ENCODE data around the gene P2RX7. TPM values are rescaled to one million over a fixed set of nuclear protein-coding genes. Genes with fewer than 3 reads are reported as not detected.
A peak's percentile ranks its signal among the peaks of the same experiment; 100 is the strongest.
"Not testable (repeated sequence)": the region's sequence is repeated elsewhere in the genome, so short reads cannot be mapped to it uniquely, and the experiment has no call there.

The P2RX7 gene
- total and polyA plus RNA-seq, 9 donors = 0.78 to 2.5 (median 1.3) TPM

- Histone ChIP-seq H3K36me3 (ENCODE audit: control insufficient read depth, insufficient read depth, low read length) (peaks cover 23% of the 10 kb centered on the region), H3K4me1 (ENCODE audit: control insufficient read depth, insufficient read depth, low read length) (no peaks in the 10 kb centered on the region), H3K27me3 (ENCODE audit: control insufficient read depth, insufficient read depth, low read length) (no peaks in the 10 kb centered on the region), H3K4me3 (ENCODE audit: low read length) (no peak overlapping the region), H3K27ac (ENCODE audit: low read length) (no peak overlapping the region), H3K9me3 (replicated peaks; ENCODE audit: control insufficient read depth, low read depth, low read length) (no peaks in the 10 kb centered on the region)
- 79% methylated on average over 9 of the region's 9 CpGs for WGBS (ENCODE audit: insufficient coverage)
- DNase-seq = no peak
These were observed 94.6 kb downstream of the P2RX7 start for GRCh38 chr12:121227294-121227693.

- 93% methylated on average over 19 of the region's 24 CpGs for WGBS (ENCODE audit: insufficient coverage)
- Histone ChIP-seq H3K4me1 (ENCODE audit: control insufficient read depth, insufficient read depth, low read length) (no peaks in the 10 kb centered on the region), H3K27me3 (ENCODE audit: control insufficient read depth, insufficient read depth, low read length) (no peaks in the 10 kb centered on the region), H3K27ac (ENCODE audit: low read length) (no peak overlapping the region), H3K36me3 (ENCODE audit: control insufficient read depth, insufficient read depth, low read length) (peaks cover 22% of the 10 kb centered on the region), H3K9me3 (replicated peaks; ENCODE audit: control insufficient read depth, low read depth, low read length) (no peaks in the 10 kb centered on the region), H3K4me3 (ENCODE audit: low read length) (no peak overlapping the region)
- DNase-seq = no peak
These were observed 96.4 kb downstream of the P2RX7 start for GRCh38 chr12:121228919-121229665.

- H3K4me1 ChIP-seq (ENCODE audit: control insufficient read depth, insufficient read depth, low read length); H3K27me3 ChIP-seq (ENCODE audit: control insufficient read depth, insufficient read depth, low read length); H3K9me3 ChIP-seq (replicated peaks; ENCODE audit: control insufficient read depth, low read depth, low read length); H3K4me3 ChIP-seq (ENCODE audit: low read length); H3K27ac ChIP-seq (ENCODE audit: low read length): not testable (repeated sequence)
- peaks cover 24% of the 10 kb centered on the region for H3K36me3 ChIP-seq (ENCODE audit: control insufficient read depth, insufficient read depth, low read length)
- DNase-seq = peak; percentile 68
- 40% methylated on average over 16 of the region's 19 CpGs for WGBS (ENCODE audit: insufficient coverage)
These were observed 97.3 kb downstream of the P2RX7 start for GRCh38 chr12:121229826-121230537.

GRCh38 chr12:121230538-121230907 lies 97.8 kb downstream of the P2RX7 start:
- no peaks in the 10 kb centered on the region for H3K27me3 ChIP-seq (ENCODE audit: control insufficient read depth, insufficient read depth, low read length)
- H3K9me3 ChIP-seq (replicated peaks; ENCODE audit: control insufficient read depth, low read depth, low read length) = no peaks in the 10 kb centered on the region
- no peak for DNase-seq
- 86% methylated on average over 5 of the region's 12 CpGs for WGBS (ENCODE audit: insufficient coverage)
- H3K4me1 ChIP-seq (ENCODE audit: control insufficient read depth, insufficient read depth, low read length) = no peaks in the 10 kb centered on the region
- H3K4me3 ChIP-seq (ENCODE audit: low read length) = no peak overlapping the region
- H3K27ac ChIP-seq (ENCODE audit: low read length) = no peak overlapping the region
- peaks cover 28% of the 10 kb centered on the region for H3K36me3 ChIP-seq (ENCODE audit: control insufficient read depth, insufficient read depth, low read length)

- no peak overlapping the region for H3K27ac ChIP-seq (ENCODE audit: low read length)
- no peak overlapping the region for H3K4me3 ChIP-seq (ENCODE audit: low read length)
- H3K27me3 ChIP-seq (ENCODE audit: control insufficient read depth, insufficient read depth, low read length) = no peaks in the 10 kb centered on the region
- no peak for DNase-seq
- no peaks in the 10 kb centered on the region for H3K4me1 ChIP-seq (ENCODE audit: control insufficient read depth, insufficient read depth, low read length)
- 85% methylated on average over 16 of the region's 16 CpGs for WGBS (ENCODE audit: insufficient coverage)
- peaks cover 40% of the 10 kb centered on the region for H3K36me3 ChIP-seq (ENCODE audit: control insufficient read depth, insufficient read depth, low read length)
- H3K9me3 ChIP-seq (replicated peaks; ENCODE audit: control insufficient read depth, low read depth, low read length) = no peaks in the 10 kb centered on the region
These were observed 99.5 kb downstream of the P2RX7 start for GRCh38 chr12:121232163-121232562.

- WGBS (ENCODE audit: insufficient coverage) = 90% methylated on average over 6 of the region's 14 CpGs
- Histone ChIP-seq H3K36me3 (ENCODE audit: control insufficient read depth, insufficient read depth, low read length) (peaks cover 41% of the 10 kb centered on the region), H3K27ac (ENCODE audit: low read length) (no peak overlapping the region), H3K27me3 (ENCODE audit: control insufficient read depth, insufficient read depth, low read length) (no peaks in the 10 kb centered on the region), H3K4me3 (ENCODE audit: low read length) (no peak overlapping the region), H3K4me1 (ENCODE audit: control insufficient read depth, insufficient read depth, low read length) (no peaks in the 10 kb centered on the region), H3K9me3 (replicated peaks; ENCODE audit: control insufficient read depth, low read depth, low read length) (no peaks in the 10 kb centered on the region)
- no peak for DNase-seq
These were observed 100.4 kb downstream of the P2RX7 start for GRCh38 chr12:121232977-121233627.

GRCh38 chr12:121233628-121234020 lies 100.9 kb downstream of the P2RX7 start:
- DNase-seq = no peak
- H3K27ac ChIP-seq (ENCODE audit: low read length) = no peak overlapping the region
- H3K4me1 ChIP-seq (ENCODE audit: control insufficient read depth, insufficient read depth, low read length) = peaks cover 5% of the 10 kb centered on the region
- no peaks in the 10 kb centered on the region for H3K27me3 ChIP-seq (ENCODE audit: control insufficient read depth, insufficient read depth, low read length)
- H3K4me3 ChIP-seq (ENCODE audit: low read length) = no peak overlapping the region
- H3K36me3 ChIP-seq (ENCODE audit: control insufficient read depth, insufficient read depth, low read length) = peaks cover 44% of the 10 kb centered on the region
- no peaks in the 10 kb centered on the region for H3K9me3 ChIP-seq (replicated peaks; ENCODE audit: control insufficient read depth, low read depth, low read length)
- WGBS (ENCODE audit: insufficient coverage) = 76% methylated on average over 11 of the region's 11 CpGs

- no peak for DNase-seq
- H3K27ac ChIP-seq (ENCODE audit: low read length) = no peak overlapping the region
- 66% methylated on average over 7 of the region's 9 CpGs for WGBS (ENCODE audit: insufficient coverage)
- peaks cover 30% of the 10 kb centered on the region for H3K4me1 ChIP-seq (ENCODE audit: control insufficient read depth, insufficient read depth, low read length)
- H3K4me3 ChIP-seq (ENCODE audit: low read length) = no peak overlapping the region
- no peaks in the 10 kb centered on the region for H3K9me3 ChIP-seq (replicated peaks; ENCODE audit: control insufficient read depth, low read depth, low read length)
- H3K36me3 ChIP-seq (ENCODE audit: control insufficient read depth, insufficient read depth, low read length) = peaks cover 38% of the 10 kb centered on the region
- H3K27me3 ChIP-seq (ENCODE audit: control insufficient read depth, insufficient read depth, low read length) = no peaks in the 10 kb centered on the region
These were observed 104.1 kb downstream of the P2RX7 start for GRCh38 chr12:121236776-121237175.

- Histone ChIP-seq H3K27me3 (ENCODE audit: control insufficient read depth, insufficient read depth, low read length) (no peaks in the 10 kb centered on the region), H3K9me3 (replicated peaks; ENCODE audit: control insufficient read depth, low read depth, low read length) (no peaks in the 10 kb centered on the region), H3K27ac (ENCODE audit: low read length) (no peak overlapping the region), H3K4me1 (ENCODE audit: control insufficient read depth, insufficient read depth, low read length) (peaks cover 30% of the 10 kb centered on the region), H3K36me3 (ENCODE audit: control insufficient read depth, insufficient read depth, low read length) (peaks cover 38% of the 10 kb centered on the region), H3K4me3 (ENCODE audit: low read length) (no peak overlapping the region)
- no peak for DNase-seq
- WGBS (ENCODE audit: insufficient coverage) = 82% methylated on average over 5 of the region's 8 CpGs
These were observed 104.7 kb downstream of the P2RX7 start for GRCh38 chr12:121237415-121237814.

Data from muscle of leg (tissue), 11 donors.